Measurements from ENCODE around the gene SNAP47. TPM values are rescaled to one million over a fixed set of nuclear protein-coding genes. Genes with fewer than 3 reads are reported as not detected.

The SNAP47 gene
- total RNA-seq, 1 donor from 2014 or later, result 23.1 TPM

DNA sequence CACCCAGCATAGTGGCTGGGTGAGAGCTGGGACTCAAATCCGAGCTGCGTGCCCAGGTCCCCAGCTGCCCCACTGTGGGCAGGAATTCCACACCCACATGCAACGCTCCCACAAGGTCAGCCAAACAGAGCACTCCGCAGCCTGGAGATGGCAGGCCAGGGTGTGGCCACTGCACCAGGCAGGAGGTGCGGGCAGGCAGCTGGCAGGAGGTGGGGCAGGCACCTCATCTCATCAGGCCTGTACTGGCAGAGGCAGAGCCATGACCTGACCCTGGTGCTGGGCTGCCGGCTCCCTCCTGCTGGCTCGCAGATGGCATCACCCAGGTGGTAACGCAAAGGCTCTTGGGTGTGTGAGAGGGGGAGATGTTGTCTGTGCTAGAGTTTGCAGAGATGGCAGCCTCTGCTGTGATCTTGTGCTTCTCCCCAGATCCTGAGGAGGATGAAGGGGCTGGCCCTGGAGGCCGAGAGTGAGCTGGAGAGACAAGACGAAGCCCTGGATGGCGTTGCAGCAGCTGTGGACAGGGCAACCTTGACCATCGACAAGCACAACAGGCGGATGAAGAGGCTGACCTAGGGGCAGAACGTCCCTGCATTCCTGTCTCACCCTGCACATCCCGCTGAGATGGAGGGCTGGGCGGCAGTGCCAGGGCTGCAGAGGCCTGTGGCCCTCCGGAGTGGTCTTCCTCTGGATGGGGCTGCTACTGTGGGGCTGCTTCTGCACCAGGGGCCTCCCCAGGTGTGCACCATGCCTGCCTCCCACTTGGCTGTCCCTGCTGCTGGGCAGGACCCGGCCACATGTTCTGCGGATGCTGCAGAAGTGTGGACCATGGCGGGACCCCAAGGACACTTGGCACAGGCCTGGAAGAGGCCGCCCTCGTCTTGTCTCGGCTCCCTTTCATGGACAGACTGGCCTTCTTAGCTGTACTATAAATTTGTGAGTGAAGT lies 45.1 kb downstream of the SNAP47 start:
- no peak overlapping the region for H3K4me3 ChIP-seq
- intact Hi-C loops (cut with DNase I), result no loop called here
- H3K4me1 ChIP-seq, result no peaks in the 10 kb centered on the region
- H3K27me3 ChIP-seq (ENCODE audit: low read depth), result no peaks in the 10 kb centered on the region
- ATAC-seq, result peak; percentile 12 to 28
- H3K36me3 ChIP-seq, result peaks cover 36% of the 10 kb centered on the region
- no peak overlapping the region for H3K27ac ChIP-seq
- no peak for TF ChIP-seq CTCF (IDR thresholded peaks at IDR 0.05)
- H3K9me3 ChIP-seq, result no peaks in the 10 kb centered on the region
- DNase-seq, result peak; percentile 41

GRCh38 chr1:227781314-227781930 lies 46.2 kb downstream of the SNAP47 start:
- no peak for DNase-seq

DNA sequence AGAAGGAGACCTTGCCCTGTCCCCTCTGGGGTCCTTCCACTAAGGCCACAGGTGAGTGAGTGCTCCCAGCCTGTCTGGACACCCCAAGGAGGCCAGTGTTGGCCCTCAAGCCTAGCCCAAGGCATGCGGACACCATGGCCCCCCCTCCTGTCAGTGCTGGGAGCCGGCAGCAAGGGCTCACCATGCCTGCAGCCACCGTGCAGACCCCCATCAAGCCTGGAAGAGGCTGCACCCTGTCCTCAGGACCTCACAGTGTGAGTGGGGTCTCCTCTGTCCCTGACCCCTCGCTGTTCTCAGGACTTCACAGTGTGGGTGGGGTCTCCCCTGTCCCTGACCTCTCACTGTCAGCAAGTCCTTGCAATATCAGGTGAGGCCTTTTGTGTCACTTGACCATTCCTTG lies 47.0 kb downstream of the SNAP47 start:
- Histone ChIP-seq H3K27ac (no peak overlapping the region), H3K4me3 (no peak overlapping the region), H3K27me3 (ENCODE audit: low read depth) (no peaks in the 10 kb centered on the region), H3K4me1 (peaks cover 11% of the 10 kb centered on the region), H3K36me3 (peaks cover 20% of the 10 kb centered on the region), H3K9me3 (no peaks in the 10 kb centered on the region)
- no peak for ATAC-seq
- intact Hi-C loops (cut with DNase I), result no loop called here
- no peak for TF ChIP-seq CTCF (IDR thresholded peaks at IDR 0.05)
- no peak for DNase-seq

More at GRCh38 chr1:227781314-227781930, 46.2 kb downstream of the SNAP47 start:
- H3K27me3 ChIP-seq (ENCODE audit: low read depth), result no peaks in the 10 kb centered on the region
- no peak overlapping the region for H3K4me3 ChIP-seq
- H3K36me3 ChIP-seq, result peaks cover 25% of the 10 kb centered on the region
- TF ChIP-seq CTCF (IDR thresholded peaks at IDR 0.05), result no peak
- intact Hi-C loops (cut with DNase I), result no loop called here
- peak in 1 of 2 donors; percentile 18 for ATAC-seq
- H3K9me3 ChIP-seq, result no peaks in the 10 kb centered on the region
- H3K4me1 ChIP-seq, result peaks cover 3% of the 10 kb centered on the region
- H3K27ac ChIP-seq, result no peak overlapping the region

- DNase-seq (no peak), ATAC-seq (no peak)
- no peak for TF ChIP-seq CTCF (IDR thresholded peaks at IDR 0.05)
- peaks cover 13% of the 10 kb centered on the region for H3K36me3 ChIP-seq
- no peaks in the 10 kb centered on the region for H3K9me3 ChIP-seq
- peaks cover 22% of the 10 kb centered on the region for H3K4me1 ChIP-seq
- no peaks in the 10 kb centered on the region for H3K27me3 ChIP-seq (ENCODE audit: low read depth)
- no peak overlapping the region for H3K27ac ChIP-seq
- intact Hi-C loops (cut with DNase I), result no loop called here
- H3K4me3 ChIP-seq, result no peak overlapping the region
These were observed 50.0 kb downstream of the SNAP47 start for GRCh38 chr1:227785094-227785804.

Data from lower lobe of right lung (tissue), 2 donors.